ENCODE results near the gene FGGY.

Gene FGGY

GRCh38 chr1:59355361-59355760 lies 58.5 kb downstream of the FGGY start:
- DNase-seq: no peak

DNA sequence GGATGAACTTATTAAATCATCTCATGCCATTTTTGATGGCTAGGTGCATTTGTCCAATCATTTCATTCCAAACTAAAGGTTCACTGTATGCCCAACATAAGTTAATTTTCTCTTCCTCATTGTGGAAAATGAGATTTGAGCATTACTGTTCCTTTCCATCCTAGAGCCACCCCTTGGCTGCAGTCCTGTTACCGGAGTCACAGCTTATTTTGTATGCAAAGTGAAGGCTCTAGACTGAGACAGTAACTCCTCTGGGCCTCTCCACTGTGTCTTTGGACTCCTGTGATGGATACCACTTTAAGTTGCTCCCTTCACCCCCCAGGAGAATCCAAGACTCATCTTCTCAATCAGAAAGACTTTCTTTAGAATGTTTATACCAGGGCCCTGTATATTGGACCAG lies 59.7 kb downstream of the FGGY start:
- no peak for DNase-seq

GRCh38 chr1:59357645-59358320 lies 60.9 kb downstream of the FGGY start:
- no peak for DNase-seq

GRCh38 chr1:59359325-59359724 lies 62.4 kb downstream of the FGGY start:
- no peak for DNase-seq

DNA sequence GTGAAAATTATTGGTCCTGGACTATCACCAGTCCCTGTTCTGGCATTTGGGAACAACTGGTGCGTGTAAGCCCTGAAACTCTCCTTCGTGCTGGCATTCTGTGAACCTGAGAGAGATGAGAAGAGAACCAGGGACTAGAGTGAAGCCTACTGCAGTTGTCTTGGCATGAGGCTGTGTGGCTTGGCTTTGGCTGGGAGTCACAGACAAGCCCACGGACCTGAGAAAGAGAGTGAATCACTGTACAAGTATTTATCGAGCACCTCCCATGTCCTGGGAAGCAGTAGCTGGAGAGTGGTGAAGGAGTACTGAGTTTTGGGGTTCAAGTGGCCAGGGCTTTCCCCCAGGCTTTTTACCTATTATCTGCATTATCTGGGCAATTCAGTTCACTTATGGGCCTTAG lies 63.3 kb downstream of the FGGY start:
- DNase-seq: no peak

GRCh38 chr1:59360729-59361128 lies 63.8 kb downstream of the FGGY start:
- no peak for DNase-seq

DNA sequence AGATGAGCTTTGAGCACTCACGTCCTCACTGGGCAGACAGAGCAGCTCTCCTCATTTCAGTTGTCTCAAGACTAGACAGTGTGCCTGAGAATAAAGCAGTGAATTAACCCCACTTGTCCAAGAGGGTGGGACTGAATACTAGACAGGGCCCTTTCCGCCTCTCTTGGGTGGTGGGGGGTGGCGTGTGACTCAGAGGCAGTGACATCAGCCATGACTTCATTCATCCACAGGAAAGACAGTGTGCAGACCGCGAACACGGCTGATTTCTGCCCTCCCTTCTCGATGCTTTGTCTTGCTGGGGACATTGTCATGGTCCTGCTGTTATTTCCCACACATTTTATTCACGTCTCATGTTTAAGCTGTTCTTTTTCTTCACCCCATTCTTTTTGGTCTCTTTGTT lies 64.9 kb downstream of the FGGY start:
- no peak for DNase-seq

- DNase-seq: no peak
Measured at GRCh38 chr1:59364037-59364436, 67.1 kb downstream of the FGGY start.

GRCh38 chr1:59366346-59366745 lies 69.5 kb downstream of the FGGY start:
- DNase-seq: no peak

GRCh38 chr1:59367301-59368007 lies 70.6 kb downstream of the FGGY start:
- no peak for DNase-seq

- no peak for DNase-seq
Measured at GRCh38 chr1:59368008-59368670, 71.2 kb downstream of the FGGY start.

DNA sequence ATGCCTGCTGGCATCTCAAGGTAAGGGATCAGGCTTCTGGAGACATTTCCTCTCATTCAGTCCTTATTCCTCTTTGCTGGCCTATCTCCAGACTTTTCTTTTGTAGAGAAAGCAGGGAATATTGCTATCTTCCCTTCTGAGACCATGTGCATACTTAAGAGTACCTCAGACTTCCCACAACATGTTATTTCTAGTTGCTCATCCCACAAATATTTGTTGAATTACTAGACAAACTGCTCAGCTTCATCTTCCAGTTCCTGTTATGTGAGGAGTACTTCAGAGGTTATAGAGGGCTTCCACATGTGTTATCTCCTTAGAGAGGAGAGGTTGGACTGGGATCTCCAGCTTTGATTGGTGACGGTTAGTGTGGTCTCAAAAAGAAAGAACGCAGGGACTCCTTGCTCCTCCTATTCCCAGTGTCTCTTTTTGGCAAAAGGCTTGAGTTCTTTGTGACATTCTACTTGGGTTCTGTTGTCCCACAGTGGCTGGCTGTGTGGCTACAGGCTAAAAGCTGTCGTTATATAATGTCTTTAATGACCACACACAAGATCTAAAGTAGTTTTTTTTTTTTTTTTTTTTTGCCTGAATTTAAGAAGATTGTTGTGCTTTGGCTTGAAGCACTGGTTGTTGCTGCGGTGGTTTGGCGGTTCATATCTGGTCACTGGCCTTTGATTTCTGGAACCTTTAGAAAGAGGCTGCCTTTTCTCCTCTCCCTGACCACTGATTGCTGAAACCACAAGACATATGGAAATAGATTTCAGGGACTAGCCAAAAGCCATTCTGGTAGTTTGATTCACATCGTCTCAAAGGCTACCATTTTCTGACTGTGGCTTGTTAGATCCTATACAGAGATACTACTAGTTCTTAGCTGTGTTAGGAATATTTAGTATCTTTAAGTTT lies 78.7 kb downstream of the FGGY start:
- no peak for DNase-seq

GRCh38 chr1:59377350-59377904 lies 80.5 kb downstream of the FGGY start:
- DNase-seq: no peak

GRCh38 chr1:59378621-59379370 lies 81.9 kb downstream of the FGGY start:
- DNase-seq: no peak

- no peak for DNase-seq
Measured at GRCh38 chr1:59379371-59379728, 82.5 kb downstream of the FGGY start.

DNA sequence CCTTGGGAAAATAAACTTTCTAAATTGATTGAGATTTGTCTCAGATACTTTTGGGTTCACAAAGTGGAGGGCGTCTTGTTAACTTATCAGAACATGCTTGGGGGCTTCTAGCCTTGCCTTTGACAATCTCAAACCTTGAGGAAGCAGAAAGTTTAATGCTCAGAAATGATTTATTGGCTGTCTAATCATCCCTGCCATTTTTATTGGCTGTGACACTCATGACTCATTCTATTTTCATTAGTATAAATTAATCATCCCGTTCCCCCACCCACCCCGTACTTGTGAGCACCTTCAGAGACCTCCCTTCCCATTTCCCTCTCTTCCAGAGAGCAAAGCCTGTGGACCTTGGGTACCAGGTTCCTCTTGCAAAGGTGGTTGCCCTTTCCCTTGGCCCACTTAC lies 87.1 kb downstream of the FGGY start:
- DNase-seq: no peak

DNA sequence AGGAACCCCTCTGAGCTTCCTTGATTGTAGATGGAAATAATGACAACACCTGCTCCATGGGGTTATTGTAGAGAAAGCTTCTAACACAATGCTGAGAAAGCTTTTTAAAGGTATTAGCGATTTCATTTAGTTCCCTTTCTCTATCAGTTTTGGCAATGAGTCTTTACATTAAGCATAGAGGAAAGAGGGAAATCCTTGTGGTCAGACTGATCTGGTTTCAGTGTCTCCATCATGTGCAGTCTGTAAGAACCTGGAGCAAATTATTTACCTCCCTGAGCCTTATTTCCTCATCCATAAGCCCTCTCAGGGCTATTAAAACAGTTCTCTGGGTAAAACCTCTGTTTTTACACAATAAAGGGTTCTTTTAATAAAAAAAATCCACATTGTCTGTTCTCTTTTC lies 87.5 kb downstream of the FGGY start:
- DNase-seq: no peak

DNA sequence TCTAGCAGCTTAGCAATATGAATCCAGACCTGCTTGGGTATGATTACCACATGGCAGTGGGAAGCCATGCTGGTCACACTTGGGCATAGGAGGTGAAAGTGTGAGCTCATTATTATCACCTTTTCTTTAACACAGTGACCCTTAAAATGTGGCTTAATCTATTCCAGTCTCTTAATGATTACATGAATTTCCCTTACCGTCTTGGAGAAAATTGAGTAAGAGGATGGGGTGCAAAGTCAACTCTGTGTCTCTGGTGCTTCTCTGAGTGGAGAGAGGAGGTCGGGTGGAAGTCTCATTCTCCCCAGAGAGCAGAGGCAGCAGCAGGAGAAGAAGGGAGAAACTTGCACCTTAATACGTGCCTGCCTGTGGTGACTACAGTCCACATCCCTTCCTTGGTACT lies 91.3 kb downstream of the FGGY start:
- no peak for DNase-seq

- no peak for DNase-seq
Measured at GRCh38 chr1:59389847-59390246, 93.0 kb downstream of the FGGY start.

DNA sequence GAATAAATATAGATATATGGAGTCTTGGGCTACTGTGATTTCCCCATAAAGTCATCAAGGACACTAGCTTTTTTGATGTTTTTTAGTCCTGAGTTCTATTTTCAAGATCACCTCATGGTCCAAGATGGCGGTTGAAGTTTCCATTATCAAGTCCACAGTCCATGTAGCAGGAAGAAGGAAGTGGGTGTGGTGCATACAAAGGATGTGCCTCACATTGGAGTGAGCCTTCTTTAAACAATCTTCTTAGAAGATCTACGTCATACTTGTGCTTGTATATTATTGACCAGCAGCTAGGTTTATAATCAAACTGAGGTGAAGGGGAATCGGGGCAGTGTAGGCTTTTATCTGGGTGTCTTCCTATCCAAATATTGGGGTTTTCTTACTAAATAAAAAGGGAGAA lies 93.4 kb downstream of the FGGY start:
- no peak for DNase-seq

- DNase-seq: no peak
Measured at GRCh38 chr1:59391212-59392179, 94.6 kb downstream of the FGGY start.
